GM19193 (cell line): Measurements from ENCODE around the gene HIVEP3.

Experiments used
- POLR2A ChIP-seq: IDR thresholded peaks from 4 replicates; pipeline ENCODE4 v1.6.1; 2011; ENCODE audit not compliant: insufficient read depth, insufficient read length; ENCODE audit errors: extremely low read depth

The HIVEP3 gene

DNA sequence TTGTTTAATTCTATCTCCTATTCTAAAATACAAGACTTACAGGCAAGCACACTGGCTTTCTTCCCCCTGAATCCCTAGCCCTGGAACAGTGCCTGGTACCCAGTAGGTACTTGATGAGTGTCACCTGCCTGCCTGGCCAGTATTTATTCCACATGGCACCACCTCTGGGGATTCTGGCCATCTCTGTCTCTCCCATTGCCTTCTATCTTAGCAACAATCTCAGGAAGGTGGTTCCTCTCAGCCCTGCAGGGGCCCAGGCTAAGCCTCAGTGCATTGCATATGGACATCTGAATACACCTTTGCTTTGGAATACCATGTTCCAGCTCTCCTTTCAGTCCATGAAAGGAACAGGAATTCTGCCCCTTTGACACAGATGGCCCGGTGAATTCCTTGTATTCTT lies 81.0 kb downstream of the HIVEP3 start:
- no peak for TF ChIP-seq POLR2A

DNA sequence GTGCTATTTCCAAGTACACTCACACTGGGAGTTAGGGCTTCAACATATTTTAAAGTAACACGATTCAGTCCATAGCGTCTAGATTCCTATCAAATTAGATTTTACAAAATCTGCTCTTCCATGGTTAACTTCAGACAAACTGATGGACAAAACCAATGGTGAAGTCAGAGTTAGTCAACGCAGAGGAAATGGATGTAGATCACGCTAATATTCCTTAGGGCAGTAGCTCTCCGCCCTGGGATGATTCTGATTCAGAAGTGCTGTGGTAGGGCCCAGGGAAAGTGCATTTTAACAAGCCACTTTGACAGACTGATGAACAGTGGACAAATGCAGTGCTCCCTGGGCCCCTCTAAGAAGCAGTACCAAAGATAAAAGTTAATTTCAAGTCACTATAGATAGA lies 83.2 kb downstream of the HIVEP3 start:
- TF ChIP-seq POLR2A: no peak

DNA sequence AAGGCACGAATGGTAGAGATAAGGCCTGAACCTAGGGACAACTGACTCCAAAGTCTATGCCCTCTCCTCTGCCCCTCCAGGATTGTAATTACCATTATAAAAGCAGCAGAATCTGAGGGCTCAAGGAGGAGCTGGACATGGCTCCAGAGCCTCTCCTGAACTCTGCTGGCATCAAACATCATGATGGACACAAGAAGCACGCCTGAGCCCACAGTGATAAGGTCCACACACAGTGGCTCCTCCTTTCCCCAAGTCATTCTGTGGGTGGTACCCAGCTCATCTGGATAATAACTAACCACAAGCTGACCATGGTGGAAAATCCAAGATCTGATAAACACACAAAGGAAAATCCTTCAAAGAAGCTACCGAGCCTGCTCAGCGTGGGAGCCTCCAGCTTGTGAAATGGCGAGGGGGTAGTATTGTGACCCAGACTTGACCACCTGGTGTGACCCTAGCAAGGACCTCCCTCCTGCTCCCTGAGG lies 85.2 kb downstream of the HIVEP3 start:
- no peak for TF ChIP-seq POLR2A

DNA sequence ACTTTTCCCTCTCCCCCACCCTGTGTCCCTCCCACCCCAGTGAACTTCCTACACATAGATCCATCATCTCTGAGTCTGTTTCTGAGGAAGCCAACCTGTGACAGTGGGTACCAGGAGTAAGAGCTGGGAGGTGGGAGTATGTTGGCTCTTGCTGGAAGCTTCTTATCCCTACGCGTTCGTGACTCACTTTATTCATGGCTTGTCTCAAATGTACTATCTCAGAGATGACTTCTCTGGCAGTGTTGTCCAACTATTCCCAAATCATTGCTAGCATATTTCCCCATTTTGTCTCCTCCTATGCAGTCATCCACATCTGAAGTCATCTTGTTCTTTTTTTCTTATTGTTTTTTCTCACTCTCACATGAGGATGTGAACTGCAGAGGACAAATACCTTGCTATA lies 88.0 kb downstream of the HIVEP3 start:
- no peak for TF ChIP-seq POLR2A

DNA sequence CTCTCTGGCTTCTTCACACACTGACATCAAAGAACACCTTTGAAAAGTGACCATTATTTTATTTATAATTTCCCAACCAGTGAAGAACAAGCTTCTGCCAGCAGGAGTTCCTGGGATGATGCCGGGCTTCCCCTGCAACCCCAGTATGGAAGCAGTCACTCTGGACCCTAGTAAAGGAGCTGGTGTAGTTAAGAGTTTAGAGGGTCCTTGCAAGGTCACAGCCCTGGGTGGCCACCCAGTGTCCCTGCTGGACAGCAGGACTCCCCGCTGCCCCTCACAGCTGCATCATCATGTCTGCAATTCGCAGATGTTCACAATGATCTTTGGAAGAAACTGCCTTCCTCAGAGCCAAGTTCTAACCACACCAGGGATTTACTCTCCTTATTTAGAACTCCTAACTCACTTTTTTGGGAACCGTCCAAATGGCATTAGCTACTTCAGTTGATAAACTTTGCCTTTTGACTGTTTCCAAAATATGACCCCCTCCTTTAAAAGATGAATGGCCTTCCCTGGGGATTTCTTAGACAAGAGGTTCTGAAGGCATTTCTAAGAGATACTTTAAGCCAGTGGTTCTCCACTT lies 90.6 kb downstream of the HIVEP3 start:
- TF ChIP-seq POLR2A: no peak

DNA sequence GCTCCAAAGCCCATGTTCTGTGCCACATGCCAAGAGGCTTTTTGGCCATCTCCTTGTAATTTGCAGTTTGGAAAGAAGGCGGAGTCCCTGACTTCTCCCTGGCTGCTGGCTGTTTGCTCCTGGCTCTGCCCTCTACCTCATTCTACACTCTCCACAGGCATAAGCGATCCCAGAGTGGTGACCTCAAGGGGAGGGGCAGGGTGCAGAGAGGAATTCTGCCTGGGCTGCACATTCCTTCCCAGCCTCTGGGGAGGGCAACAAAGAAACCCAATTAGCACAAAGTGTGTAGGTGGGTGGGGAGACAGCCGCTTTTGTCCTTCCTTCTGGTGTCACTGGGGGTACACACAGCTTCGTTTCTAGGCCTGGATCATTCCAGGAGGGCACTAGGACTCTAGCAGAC lies 95.3 kb downstream of the HIVEP3 start:
- TF ChIP-seq POLR2A: no peak

DNA sequence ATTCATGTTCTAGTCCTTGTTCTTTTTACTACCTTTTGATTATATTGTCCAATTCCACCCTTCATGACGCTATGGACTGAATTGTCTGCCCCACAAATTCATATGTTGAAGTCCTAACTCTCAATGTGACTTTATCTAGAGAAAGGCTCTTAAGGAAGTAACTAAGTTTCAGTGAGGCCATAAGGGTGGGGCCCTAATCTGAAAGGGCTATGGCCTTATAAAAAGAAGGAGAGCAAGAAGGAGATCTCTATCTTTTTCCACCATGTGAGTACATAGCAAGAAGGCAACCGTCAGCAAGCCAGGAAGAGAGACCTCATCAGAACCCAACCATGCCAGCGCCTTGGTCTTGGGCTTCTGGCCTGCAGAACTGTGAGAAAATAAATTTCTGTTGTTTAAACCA lies 95.9 kb downstream of the HIVEP3 start:
- TF ChIP-seq POLR2A: no peak

DNA sequence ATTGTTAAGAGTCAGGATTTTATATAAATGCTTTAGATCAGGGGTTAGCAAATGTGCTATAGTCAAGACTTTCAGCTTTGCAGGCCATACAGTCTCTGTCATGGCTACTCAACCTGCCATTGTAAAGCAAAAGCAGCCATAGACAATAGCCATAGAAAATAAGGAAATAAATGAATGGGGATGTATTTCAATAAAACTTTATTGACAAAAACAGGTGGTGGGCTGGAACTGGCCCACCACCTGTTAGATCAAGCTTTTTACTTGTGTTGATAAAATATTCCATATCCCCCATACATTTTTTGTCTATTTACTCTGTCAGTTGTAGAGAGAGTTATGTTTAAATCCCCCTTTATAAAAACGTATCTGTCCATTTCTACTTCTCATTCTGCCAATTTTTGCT lies 98.9 kb downstream of the HIVEP3 start:
- no peak for TF ChIP-seq POLR2A

DNA sequence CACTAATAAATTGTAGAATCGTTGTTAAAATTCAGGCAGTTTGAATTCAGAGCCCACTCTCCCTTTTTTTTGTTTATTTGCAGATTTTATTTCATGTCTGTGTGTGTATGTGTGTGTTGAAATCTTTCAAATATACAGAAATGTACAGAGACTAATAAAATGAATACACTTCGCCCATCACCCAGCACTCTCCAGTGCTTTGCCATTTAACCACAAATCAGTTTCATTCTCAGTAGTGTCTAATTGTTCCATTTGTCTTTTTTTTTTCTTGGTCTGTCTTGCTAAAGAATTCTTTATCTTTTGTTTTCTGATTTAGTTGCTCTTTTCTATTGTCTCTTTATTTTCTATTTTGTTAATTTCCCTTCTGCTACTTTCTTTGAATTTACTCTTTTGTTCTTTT lies 99.7 kb downstream of the HIVEP3 start:
- no peak for TF ChIP-seq POLR2A

DNA sequence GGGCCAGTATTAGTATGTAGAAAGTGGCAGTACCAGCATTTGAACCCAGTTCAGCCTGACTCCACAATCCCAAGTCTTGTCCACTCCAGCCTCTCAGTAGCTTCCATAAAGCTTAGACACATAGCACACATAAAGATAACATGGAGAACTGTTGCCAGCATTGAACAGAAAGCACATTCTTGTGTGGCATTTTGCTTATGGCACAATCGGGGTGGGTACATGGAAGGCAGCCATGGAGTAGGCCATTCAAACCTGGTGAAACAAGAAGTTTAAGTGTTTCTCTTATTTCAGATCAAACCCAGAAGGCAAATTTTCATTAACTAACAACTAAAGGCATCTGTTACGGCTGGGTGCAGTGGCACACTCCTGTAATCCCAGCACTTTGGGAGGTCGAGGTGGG lies 102.7 kb downstream of the HIVEP3 start:
- TF ChIP-seq POLR2A: no peak

DNA sequence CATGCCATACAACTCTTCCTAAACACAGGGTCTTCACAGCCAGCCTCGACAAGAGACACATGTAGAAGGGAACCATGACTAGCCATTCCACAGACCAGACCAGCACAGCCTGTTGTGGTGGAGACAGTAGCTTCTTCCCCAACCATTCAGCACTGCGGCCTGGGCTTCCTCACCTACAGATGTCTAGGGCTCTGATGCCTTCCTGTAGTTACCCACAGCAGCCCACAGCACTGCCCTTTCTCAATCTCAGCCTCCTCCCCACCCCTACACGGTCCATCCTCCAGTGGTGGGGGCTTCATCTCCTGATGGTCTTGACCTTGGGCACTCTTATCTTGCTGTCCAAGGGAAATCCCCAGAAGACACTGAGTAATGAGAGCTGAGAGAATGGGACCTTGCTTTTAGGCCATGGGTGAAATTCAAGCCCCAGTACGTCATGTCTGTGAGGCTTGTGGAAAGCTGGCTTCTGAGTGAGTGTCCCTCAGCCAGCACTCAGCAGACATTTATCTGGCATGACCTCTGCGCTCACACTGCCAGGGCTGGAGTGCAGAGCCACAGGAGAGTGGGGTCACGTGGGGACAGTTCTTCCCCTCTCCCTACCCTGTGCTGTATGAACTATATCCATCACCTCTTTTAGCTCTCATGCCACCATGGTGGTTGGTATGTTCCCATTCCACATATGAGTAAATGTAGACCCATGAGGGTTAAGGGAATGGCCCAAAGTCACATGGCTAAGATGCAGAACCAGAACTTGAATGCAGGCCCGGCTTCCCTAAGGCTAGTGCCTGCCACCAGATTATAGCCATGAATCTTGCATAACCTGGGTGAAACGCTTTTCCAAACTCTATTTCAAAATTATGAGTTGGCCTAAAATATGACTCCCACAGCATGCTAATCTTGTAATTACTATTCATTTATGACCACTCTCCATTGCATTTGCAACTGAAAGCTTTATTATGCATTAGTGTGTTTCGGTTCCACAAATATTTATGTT lies 104.7 kb downstream of the HIVEP3 start:
- TF ChIP-seq POLR2A: no peak

DNA sequence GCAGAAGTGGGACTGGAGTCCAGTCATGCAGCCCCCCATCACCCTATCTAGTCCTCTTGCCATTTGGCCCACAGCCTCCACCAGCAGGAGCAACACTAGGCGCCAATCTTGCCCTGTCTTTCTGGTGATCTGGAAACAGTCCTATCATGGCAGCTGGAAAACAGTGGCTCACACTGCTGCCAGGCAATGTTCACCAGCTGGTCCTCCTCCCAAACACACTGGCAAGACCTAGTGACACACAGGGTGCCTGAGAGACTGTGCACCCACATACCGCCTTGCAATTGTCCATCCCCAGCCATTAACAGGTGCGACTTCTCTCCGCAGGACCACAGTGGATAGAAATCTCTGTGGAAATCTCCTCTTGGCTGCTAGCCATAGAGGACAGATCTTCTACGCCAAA lies 105.5 kb downstream of the HIVEP3 start:
- no peak for TF ChIP-seq POLR2A

DNA sequence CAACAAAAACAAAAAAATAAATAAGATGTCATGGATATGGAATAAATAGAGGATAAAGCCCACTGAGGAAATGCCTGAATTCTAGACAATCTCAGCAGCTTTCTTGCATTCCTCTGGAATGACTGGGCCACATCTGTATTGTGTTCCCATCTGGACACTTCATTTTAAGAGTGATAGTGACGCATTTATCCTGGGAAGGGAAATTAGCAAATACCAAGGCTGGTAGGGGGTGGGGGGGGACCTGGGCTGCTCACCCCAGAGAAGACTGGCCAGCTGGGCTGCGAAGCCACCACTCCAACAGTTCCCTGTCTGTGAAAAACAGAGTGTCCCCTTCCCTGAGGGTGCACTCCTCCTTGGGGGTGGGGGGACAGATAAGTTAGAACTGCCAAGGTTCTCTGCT lies 106.3 kb downstream of the HIVEP3 start:
- TF ChIP-seq POLR2A: no peak

DNA sequence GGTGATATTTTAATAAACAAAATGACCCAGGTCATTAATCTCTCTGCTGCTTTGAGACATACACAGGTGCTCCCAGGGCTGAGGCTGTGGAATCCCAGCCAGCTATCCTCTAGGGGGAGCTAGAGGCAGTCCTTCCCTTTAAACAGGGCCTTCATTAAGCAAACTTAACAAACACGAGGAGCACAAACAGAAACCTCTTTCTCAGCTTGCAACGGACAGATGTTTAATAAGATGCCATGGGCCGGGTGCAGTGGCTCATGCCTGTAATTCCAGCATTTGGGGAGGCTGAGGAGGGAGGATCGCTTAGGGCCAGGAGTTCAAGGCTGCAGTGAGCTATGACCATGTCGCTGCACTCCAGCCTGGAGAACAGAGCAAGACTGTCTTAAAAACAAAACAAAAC lies 106.7 kb downstream of the HIVEP3 start:
- no peak for TF ChIP-seq POLR2A

DNA sequence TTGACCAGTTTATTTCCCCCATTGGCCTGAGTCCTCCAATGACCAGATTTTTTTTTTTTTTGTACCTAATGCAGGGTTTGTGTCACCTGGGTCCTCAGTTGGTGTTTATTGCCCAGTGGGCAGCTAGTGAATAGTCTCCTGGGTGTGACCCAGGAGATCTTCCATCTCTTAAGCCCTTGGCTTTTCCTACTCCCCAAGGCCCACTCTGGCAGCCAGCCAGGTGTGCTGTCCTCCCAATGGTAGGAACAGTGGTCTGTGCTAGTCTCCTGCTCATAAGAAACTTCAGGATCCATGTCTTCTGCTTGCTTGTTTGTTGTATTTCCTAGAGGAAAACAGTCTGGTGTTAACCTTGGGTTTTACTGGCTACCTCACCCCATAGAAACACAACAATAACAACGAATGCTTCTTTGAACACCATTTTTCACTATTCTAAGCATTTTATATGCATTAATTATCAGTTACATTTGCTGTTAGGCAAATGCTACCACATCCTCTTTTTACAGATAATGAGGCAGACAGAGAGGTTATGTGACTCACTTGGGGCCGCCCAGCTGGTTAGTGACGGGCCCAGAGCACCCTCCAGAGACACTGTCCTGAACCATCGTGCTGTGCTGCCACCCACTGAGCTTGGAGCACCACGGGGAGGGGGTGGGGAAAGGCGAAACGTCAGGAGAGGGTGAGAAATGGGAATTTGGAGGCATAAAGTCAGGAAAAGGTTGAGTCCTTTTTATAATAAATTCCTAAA lies 107.5 kb downstream of the HIVEP3 start:
- TF ChIP-seq POLR2A: no peak
